Measurements from ENCODE around the gene PHF2. TPM values are rescaled to one million over a fixed set of nuclear protein-coding genes. Genes with fewer than 3 reads are reported as not detected.

Gene PHF2
- total and polyA plus RNA-seq, 12 donors, result 13.9 to 31.3 (median 23.0) TPM

DNA sequence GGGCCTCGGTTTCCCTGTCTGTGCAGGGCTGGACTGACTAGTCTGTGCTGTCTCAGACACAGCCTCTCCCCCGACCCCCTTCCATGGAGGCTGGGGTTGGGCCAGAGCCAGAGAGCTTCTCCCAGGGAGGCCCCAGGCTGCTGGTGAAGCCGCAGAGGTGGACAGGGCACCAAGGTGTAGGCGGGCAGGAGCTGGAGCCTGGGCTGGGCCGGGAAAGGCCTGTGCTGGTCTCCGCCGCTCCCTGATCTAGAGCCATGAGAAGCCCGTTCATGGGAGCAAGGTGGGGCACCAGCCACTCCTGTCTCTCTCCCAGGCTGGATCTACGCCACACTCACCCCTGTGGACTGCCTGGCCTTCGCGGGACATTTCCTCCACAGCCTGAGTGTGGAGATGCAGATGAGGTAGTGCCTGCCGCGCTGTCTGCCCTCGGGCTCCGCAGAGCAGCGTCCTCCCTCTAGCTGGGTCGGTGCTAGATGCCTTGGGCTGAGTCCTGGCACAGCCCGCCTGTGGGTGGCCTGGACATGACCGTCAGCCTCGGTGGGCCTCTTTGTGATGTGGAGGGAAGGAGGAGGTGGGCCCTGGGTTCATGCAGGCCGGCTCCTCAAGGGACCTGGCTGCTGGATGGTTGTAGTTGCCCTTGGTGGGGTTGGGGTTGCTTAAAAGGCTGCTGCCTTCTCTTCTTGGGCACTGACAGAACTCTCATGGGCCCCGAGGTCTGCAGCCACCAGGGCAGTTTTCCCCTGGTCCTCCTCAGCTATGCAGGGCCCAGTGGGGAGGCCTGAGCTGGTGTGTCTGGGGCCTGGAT lies 79.4 kb downstream of the PHF2 start:
- Histone ChIP-seq H3K36me3 (peaks cover 0 to 99% (median 41%) of the 10 kb centered on the region in 9 donors), H3K9me3 (no peaks in the 10 kb centered on the region), H3K27ac (no peak overlapping the region), H3K27me3 (no peaks in the 10 kb centered on the region), H3K4me3 (no peak overlapping the region), H3K4me1 (peaks cover 0 to 4% (median 0%) of the 10 kb centered on the region in 9 donors)
- intact Hi-C loops (cut with DNase I), result loop anchor here in 1 of 10 donors (10.0 kb wide), 1 partner anchor 61 kb away; no protein-coding TSS in a partner anchor
- WGBS, 2 donors, result 94 to 97% methylated on average over 22 of the region's 22 CpGs
- ATAC-seq (no peak), DNase-seq (peak in 1 of 2 donors; percentile 6)
- TF ChIP-seq CTCF (IDR thresholded peaks at IDR 0.05), result no peak

GRCh38 chr9:93656426-93657239 lies 80.2 kb downstream of the PHF2 start:
- WGBS, 2 donors, result 97% methylated on average over 16 of the region's 16 CpGs
- H3K36me3 ChIP-seq, result peaks cover 0 to 93% (median 34%) of the 10 kb centered on the region in 9 donors
- no peak overlapping the region for H3K4me3 ChIP-seq
- intact Hi-C loops (cut with DNase I), result loop anchor here in 1 of 10 donors (10.0 kb wide), 1 partner anchor 62 kb away; no protein-coding TSS in a partner anchor
- peaks cover 0 to 4% (median 0%) of the 10 kb centered on the region in 9 donors for H3K4me1 ChIP-seq
- ATAC-seq (no peak), DNase-seq (peak in 1 of 2 donors; percentile 3)
- no peak overlapping the region for H3K27ac ChIP-seq
- no peaks in the 10 kb centered on the region for H3K27me3 ChIP-seq
- TF ChIP-seq CTCF (IDR thresholded peaks at IDR 0.05), result no peak
- H3K9me3 ChIP-seq, result no peaks in the 10 kb centered on the region

DNA sequence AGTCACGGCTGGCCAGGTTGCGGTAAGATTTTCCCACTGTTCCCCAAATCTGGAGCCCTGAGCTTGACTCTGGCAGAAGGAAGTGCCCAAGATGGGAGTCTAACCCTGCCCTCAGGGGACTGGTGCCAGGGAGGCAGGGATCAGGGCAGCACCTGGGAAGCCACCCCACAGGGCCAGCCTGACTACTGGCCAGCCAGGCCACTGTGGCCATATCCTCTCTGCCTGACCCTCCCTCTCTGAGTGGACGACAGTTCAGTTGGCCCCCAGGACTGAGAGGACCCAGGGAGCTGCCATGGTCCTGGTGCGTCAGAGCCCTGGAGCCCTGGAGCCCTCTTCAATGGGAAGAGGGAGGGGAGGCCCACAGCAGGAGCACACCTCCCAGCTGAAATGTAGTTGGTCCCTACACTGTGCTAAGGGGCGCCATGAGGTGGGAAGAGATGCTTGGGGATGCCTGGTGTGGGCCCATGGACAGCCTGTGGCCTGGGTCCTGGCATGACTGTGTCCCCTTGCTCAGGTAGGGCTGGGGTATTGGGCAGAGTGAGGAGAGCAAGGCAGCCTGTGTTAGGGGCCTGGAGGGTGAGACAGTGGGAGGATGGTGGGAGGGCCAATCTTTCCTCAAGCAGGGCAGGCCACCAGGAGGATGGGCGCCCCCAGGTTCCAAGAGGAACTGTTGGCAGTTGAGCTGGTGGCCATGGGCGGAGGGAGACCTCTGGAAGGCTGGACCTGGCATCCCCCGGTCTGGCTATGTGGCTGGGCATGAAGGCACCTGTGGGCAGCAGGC lies 81.1 kb downstream of the PHF2 start:
- Histone ChIP-seq H3K4me3 (no peak overlapping the region), H3K4me1 (peaks cover 0 to 3% (median 0%) of the 10 kb centered on the region in 9 donors), H3K36me3 (peaks cover 0 to 88% (median 30%) of the 10 kb centered on the region in 9 donors), H3K27ac (no peak overlapping the region), H3K27me3 (no peaks in the 10 kb centered on the region), H3K9me3 (no peaks in the 10 kb centered on the region)
- intact Hi-C loops (cut with DNase I), result loop anchor here in 1 of 10 donors (10.0 kb wide), 1 partner anchor 63 kb away; no protein-coding TSS in a partner anchor
- no peak for TF ChIP-seq CTCF (IDR thresholded peaks at IDR 0.05)
- peak in 1 of 2 donors; percentile 5 for DNase-seq
- peak in 1 of 8 donors; percentile 10 for ATAC-seq
- WGBS, 2 donors, result 96 to 97% methylated on average over 8 of the region's 8 CpGs
